NT2/D1 (cell line): Measurements from ENCODE around the gene IDH3A.

Experiments
- DNase-seq: peaks from one replicate; pipeline ENCODE4 v3.0.0-alpha.2; 2011; ENCODE audit warnings: low read depth, low spot score
- H3K27me3 ChIP-seq: 2 replicates; pipeline ENCODE4 v1.6.0; 2011; ENCODE audit warnings: mild to moderate bottlenecking; ENCODE audit not compliant: insufficient read length, insufficient read depth
- H3K36me3 ChIP-seq: 2 replicates; pipeline ENCODE4 v1.6.1; 2011; ENCODE audit warnings: mild to moderate bottlenecking, low read length, mixed read lengths; ENCODE audit not compliant: insufficient read depth, insufficient read length
- H3K4me1 ChIP-seq: 2 replicates; pipeline ENCODE4 v1.5.1; 2011; ENCODE audit not compliant: insufficient read depth, insufficient read length
- H3K4me3 ChIP-seq: 2 replicates; pipeline ENCODE4 v1.5.1; 2011; ENCODE audit warnings: low read depth; ENCODE audit not compliant: insufficient read length
- H3K9ac ChIP-seq: 2 replicates; pipeline ENCODE4 v1.6.0; 2011; ENCODE audit warnings: low read depth; ENCODE audit not compliant: insufficient read length
- H3K9me3 ChIP-seq: 2 replicates; pipeline ENCODE4 v1.5.1; 2011; ENCODE audit warnings: mild to moderate bottlenecking, low read length; ENCODE audit not compliant: insufficient read depth
- SUZ12 ChIP-seq: IDR thresholded peaks from 2 replicates; pipeline ENCODE4 v1.6.1; 2011; ENCODE audit not compliant: insufficient read length, insufficient read depth; ENCODE audit errors: extremely low read depth
- YY1 ChIP-seq: IDR thresholded peaks from 2 replicates; pipeline ENCODE4 v1.6.1; 2011; ENCODE audit not compliant: insufficient read length, insufficient read depth
- ZNF274 ChIP-seq: IDR thresholded peaks from 2 replicates; pipeline ENCODE4 v1.6.1; 2011; ENCODE audit warnings: mild to moderate bottlenecking, low read depth, low read length

IDH3A gene

DNA sequence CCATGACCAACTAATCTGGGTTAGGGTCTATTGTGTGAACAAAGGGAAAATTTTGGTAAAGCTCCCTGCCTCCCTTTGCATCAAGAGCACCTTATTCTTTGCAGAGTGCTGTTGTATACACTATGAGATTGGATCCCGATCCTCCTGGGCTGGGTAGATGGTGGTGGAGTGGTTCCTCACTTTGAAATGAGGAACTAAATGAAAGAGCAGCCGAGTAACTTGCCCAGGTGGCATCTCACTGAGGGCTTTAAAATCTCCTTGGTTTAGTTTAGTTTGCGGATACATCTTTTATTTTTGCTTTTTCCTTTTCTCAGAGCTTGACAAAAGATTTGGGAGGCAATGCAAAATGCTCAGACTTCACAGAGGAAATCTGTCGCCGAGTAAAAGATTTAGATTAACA, 19.4 kb downstream of the IDH3A start:
- no peak for DNase-seq
- no peaks in the 10 kb centered on the region for H3K4me1 ChIP-seq
- H3K36me3 ChIP-seq, result peaks cover 83% of the 10 kb centered on the region
- H3K4me3 ChIP-seq, result no peak overlapping the region
- H3K9me3 ChIP-seq, result no peaks in the 10 kb centered on the region
- TF ChIP-seq YY1 (no peak), ZNF274 (no peak), SUZ12 (no peak)
- H3K27me3 ChIP-seq, result no peaks in the 10 kb centered on the region
- no peak overlapping the region for H3K9ac ChIP-seq

DNA sequence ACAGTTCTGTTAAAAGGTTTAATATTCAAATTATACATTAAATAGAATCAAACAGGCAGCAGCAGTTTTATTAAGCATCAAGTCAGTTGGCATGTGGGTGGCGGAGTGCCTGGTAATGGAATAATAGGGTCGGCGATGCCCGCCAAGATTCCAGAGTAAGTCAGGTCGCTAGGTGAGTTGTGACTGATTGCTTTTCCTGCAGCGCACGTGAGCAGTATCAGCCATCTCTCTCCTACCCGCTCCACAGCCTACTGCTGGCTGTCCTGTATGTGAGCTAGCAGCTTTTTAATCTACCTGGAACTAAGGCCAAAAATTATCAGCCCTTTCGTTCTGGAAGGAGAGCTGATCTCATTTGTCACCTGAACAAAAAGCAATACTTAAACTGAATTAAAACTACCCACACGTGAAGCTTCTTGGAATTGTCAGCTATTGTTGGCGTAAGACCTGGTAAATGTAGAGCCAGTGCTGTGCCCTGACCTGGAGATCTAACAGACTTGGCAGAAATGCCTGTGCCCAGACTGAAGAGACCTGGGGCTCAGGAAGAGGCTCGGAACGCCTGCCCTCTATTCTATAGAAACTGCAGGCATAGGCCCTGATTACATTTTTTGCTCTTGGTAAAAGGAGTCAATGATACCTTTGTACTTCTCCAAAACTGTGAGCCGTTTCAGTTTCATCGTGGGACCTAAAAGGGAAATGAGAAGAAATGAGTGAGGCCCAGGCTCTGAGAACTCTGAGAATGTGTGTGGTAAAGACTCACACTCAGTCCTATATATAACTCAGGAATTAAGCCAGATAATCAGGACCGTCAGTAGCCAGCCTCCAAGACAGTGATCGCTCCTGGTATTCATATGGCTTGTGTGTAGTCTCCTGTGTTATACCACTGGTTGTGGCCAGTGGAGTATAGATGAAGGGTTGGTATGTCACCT, 21.9 kb downstream of the IDH3A start:
- no peaks in the 10 kb centered on the region for H3K9me3 ChIP-seq
- no peak for DNase-seq
- TF ChIP-seq SUZ12, result no peak
- TF ChIP-seq ZNF274, result no peak
- no peak for TF ChIP-seq YY1
- no peak overlapping the region for H3K9ac ChIP-seq
- H3K4me3 ChIP-seq, result no peak overlapping the region
- no peaks in the 10 kb centered on the region for H3K4me1 ChIP-seq
- peaks cover 71% of the 10 kb centered on the region for H3K36me3 ChIP-seq
- H3K27me3 ChIP-seq, result no peaks in the 10 kb centered on the region

DNA sequence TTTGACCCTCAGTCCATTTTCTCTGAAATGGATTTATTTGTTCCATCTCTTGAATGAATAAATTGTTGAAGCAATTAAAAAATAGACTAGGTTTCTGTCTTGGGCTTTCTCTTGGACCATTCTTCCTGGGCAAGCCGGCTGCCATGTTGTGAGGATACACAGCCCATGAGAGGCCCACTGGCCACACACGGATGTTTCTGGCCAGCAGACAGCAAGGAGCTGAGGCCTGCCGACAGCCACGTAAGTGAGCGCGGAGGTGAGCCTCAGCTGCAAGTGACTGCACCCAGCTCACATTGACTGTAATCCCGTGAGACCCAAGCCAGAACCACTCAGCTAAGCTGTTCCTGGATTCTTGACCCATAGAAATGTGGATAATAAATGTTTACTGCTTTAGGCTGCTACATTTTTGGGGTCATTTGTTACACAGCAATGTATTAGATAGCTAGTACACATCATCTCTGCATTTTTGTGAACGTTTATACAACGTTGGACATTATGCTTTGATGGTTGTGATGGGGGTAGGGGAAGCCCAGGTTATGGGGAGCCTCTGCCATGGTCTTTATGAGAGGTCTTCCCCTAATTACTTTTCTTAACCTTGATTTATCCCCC, 22.8 kb downstream of the IDH3A start:
- TF ChIP-seq YY1, result no peak
- TF ChIP-seq SUZ12, result no peak
- TF ChIP-seq ZNF274, result no peak
- Histone ChIP-seq H3K4me1 (no peaks in the 10 kb centered on the region), H3K36me3 (peaks cover 64% of the 10 kb centered on the region), H3K4me3 (no peak overlapping the region), H3K9me3 (no peaks in the 10 kb centered on the region), H3K27me3 (no peaks in the 10 kb centered on the region), H3K9ac (no peak overlapping the region)
- no peak for DNase-seq

DNA sequence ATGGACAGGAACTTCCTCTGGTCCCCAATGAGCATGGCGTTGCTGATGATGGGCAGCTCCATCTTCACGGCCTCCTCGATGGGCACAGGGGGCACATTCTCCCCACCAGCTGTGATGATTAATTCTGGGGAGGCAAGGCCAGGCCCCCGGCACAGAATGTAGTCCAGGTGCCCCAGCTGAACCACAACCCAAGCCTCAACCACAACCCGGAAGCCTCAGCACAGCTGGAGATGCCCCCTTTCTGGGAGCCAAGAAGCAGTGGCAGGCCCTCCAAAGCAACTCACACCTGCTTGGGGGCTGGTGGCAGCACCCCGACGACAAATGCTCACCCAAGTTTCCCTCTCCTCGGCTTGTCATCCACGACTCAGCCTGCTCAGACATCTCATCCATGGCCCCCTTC, 25.2 kb downstream of the IDH3A start:
- Histone ChIP-seq H3K27me3 (no peaks in the 10 kb centered on the region), H3K4me1 (peaks cover 2% of the 10 kb centered on the region), H3K9ac (no peak overlapping the region), H3K4me3 (no peak overlapping the region), H3K9me3 (no peaks in the 10 kb centered on the region), H3K36me3 (peaks cover 40% of the 10 kb centered on the region)
- DNase-seq, result no peak
- no peak for TF ChIP-seq SUZ12
- TF ChIP-seq YY1, result no peak
- TF ChIP-seq ZNF274, result no peak

DNA sequence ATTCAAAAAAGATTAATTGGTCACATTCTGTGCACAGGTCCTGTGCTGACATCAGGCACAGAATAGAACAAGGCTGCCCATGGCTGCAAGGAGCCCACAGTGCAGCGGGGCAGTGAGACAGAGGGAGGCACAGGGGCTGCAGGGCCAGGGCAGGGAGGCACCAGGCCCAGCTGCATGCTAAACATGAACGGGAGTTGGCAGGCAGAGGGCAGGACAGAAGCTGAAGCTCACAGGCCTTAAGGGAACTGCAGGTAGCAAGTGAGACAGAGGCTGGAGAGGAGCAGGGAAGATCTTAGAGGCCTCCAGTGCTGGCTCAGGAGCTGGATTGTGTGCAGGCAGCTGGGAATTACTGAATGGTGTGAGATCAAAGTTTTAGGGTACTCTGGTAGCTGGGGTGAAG, 26.2 kb downstream of the IDH3A start:
- DNase-seq, result no peak
- Histone ChIP-seq H3K36me3 (peaks cover 32% of the 10 kb centered on the region), H3K4me3 (no peak overlapping the region), H3K9ac (peak overlapping the region; percentile 5), H3K9me3 (no peaks in the 10 kb centered on the region), H3K27me3 (no peaks in the 10 kb centered on the region), H3K4me1 (peaks cover 2% of the 10 kb centered on the region)
- TF ChIP-seq ZNF274, result no peak
- TF ChIP-seq YY1, result no peak
- no peak for TF ChIP-seq SUZ12

DNA sequence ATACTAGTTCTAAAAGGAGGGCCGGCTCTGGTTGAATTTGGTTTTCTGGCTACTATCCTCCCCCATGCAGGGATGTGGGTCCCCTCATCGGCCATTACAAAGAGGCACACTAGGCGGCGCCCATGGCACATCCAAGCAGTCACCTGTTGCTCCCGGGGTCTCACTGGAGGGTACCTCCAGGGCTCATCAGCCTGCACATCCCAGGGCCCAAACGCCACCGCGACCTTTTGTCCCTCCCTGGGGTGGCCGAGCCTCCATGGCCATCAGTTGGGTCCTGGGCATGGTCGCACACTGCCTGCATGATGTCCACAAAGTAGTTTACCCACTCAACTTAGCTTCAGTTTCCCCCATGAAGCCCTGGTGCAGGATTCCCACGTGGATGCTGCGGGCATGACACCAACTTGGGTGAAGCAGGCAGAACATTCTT, 28.3 kb downstream of the IDH3A start:
- TF ChIP-seq ZNF274, result no peak
- no peak for TF ChIP-seq SUZ12
- no peak for TF ChIP-seq YY1
- peak; percentile 57 for DNase-seq
- Histone ChIP-seq H3K27me3 (no peaks in the 10 kb centered on the region), H3K4me3 (no peak overlapping the region), H3K4me1 (peaks cover 2% of the 10 kb centered on the region), H3K9ac (no peak overlapping the region), H3K9me3 (no peaks in the 10 kb centered on the region), H3K36me3 (peaks cover 13% of the 10 kb centered on the region)

DNA sequence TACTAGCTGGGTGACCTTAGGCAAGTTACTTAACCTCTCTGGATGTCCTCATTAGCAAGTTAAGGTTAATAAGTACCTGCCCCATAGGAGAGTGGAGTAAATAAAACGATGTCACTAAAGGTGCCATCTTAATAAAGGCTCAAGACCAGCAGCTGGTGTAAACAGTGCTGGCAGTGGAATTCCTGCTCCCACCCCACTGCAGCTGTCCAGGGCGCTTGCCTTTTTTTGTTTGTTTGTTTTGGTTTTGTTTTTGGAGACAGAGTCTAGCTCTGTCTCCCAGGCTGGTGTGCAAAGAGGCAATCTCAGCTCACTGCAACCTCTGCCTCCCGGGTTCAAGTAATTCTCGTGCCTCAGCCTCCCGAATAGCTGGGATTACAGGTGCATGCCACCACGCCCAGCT, 28.9 kb downstream of the IDH3A start:
- no peak for TF ChIP-seq YY1
- no peak for TF ChIP-seq ZNF274
- no peak for TF ChIP-seq SUZ12
- H3K4me3 ChIP-seq, result no peak overlapping the region
- DNase-seq, result no peak
- peaks cover 8% of the 10 kb centered on the region for H3K36me3 ChIP-seq
- no peaks in the 10 kb centered on the region for H3K9me3 ChIP-seq
- H3K9ac ChIP-seq, result no peak overlapping the region
- H3K27me3 ChIP-seq, result no peaks in the 10 kb centered on the region
- peaks cover 2% of the 10 kb centered on the region for H3K4me1 ChIP-seq
